HepG2 (cell line): ENCODE data around the gene SLC44A5. TPM values are rescaled to one million over a fixed set of nuclear protein-coding genes. Genes with fewer than 3 reads are reported as not detected.
"Not testable (repeated sequence)": the region's sequence is repeated elsewhere in the genome, so short reads cannot be mapped to it uniquely, and the experiment has no call there.

Experiments
- ATAC-seq: fragments of 200-7000 bp; cut with Tn5 transposase; 3 replicates; pipeline ENCODE4 v1.9.1; 2020; ENCODE audit warnings: mild to moderate bottlenecking, moderate library complexity
- BruUV-seq: library from RNA; stranded (reverse); fragments of 400-500 nt; replicated peaks from 2 replicates; lab custom pipeline; 2021; lab: Mats Ljungman, UMichigan
- CTCF ChIA-PET: fragments of 300-600 bp; formaldehyde crosslinking; extraction: SDS; loops from one replicate; lab custom pipeline; 2021; ENCODE audit warnings: low total read pairs, inconsistent platforms, low intra/inter-chr PET ratio; lab: Yijun Ruan, JAX
- POLR2A ChIA-PET: fragments of 350-600 bp; sonication (Branson Sonifier 250); formaldehyde crosslinking; loops from one replicate; lab custom pipeline; 2020; ENCODE audit warnings: antibody characterized with exemption, inconsistent platforms; lab: Yijun Ruan, JAX
- DNase-seq: peaks from one replicate; pipeline ENCODE4 v3.0.0-alpha.2; 2015; ENCODE audit warnings: low spot score
- FAIRE-seq: peaks from 3 replicates; lab custom pipeline; 2011; peaks lifted over from hg19 to GRCh38; lab: Jason Lieb, UNC
- H2AFZ ChIP-seq: one replicate; pipeline ENCODE4 v1.6.1; 2011; ENCODE audit warnings: low read length, inconsistent platforms
- H3K27ac ChIP-seq: fragments of 300-600 bp; 3 replicates; pipeline ENCODE4 v1.8.0; 2011; ENCODE audit warnings: mixed run types, mild to moderate bottlenecking, mixed read lengths, low read length, inconsistent platforms; ENCODE audit not compliant: insufficient read depth; ENCODE audit errors: extremely low read length
- H3K27me3 ChIP-seq, 2 experiments: fragments of 200-600 bp in 1 of 2; 2 replicates in 1 of 2; 3 replicates in 1 of 2; pipeline versions ENCODE4 v1.6.0 to v1.8.0; 2011; ENCODE audit warnings: low read length in 2 of 2, mild to moderate bottlenecking in 2 of 2, moderate library complexity in 2 of 2, inconsistent platforms in 1 of 2; ENCODE audit not compliant: insufficient read depth in 2 of 2, control insufficient read depth in 1 of 2
- H3K36me3 ChIP-seq, 2 experiments: fragments of 200-600 bp in 1 of 2; replicated peaks in 1 of 2; 2 replicates in 1 of 2; 3 replicates in 1 of 2; pipeline versions ENCODE4 v1.5.1 to v1.8.0; 2011; ENCODE audit warnings: low read length in 2 of 2, inconsistent platforms in 1 of 2; ENCODE audit not compliant: insufficient read depth in 2 of 2, control insufficient read depth in 1 of 2
- H3K4me1 ChIP-seq: 2 replicates; pipeline ENCODE4 v1.5.1; 2012; ENCODE audit warnings: low read length, inconsistent platforms; ENCODE audit not compliant: insufficient read depth
- H3K4me2 ChIP-seq: 2 replicates; pipeline ENCODE4 v1.6.0; 2011; ENCODE audit warnings: low read depth, low read length, inconsistent platforms
- H3K4me3 ChIP-seq, 3 experiments: fragments of 200-600 bp in 1 of 3; sonication (generic), shearing (Covaris generic) in 1 of 3; replicated peaks in 1 of 3; 2 replicates each; pipeline ENCODE4 v1.5.1; 2011 to 2016; ENCODE audit warnings: low read length in 3 of 3, inconsistent platforms in 2 of 3, low read depth in 2 of 3, mild to moderate bottlenecking in 2 of 3, control low read depth in 1 of 3, mixed read lengths in 1 of 3; ENCODE audit not compliant: insufficient read depth in 1 of 3
- H3K79me2 ChIP-seq: one replicate; pipeline ENCODE4 v1.6.1; 2011; ENCODE audit warnings: low read length, inconsistent platforms; ENCODE audit not compliant: insufficient read depth
- H3K9ac ChIP-seq: 2 replicates; pipeline ENCODE4 v1.6.0; 2011; ENCODE audit warnings: mild to moderate bottlenecking, low read depth, low read length, inconsistent platforms; ENCODE audit not compliant: insufficient read depth
- H3K9me3 ChIP-seq: 2 replicates; pipeline ENCODE4 v1.5.1; 2012; ENCODE audit warnings: mild to moderate bottlenecking, low read length
- H4K20me1 ChIP-seq: 2 replicates; pipeline ENCODE4 v1.6.0; 2011; ENCODE audit warnings: inconsistent platforms, mild to moderate bottlenecking, low read length, moderate library complexity; ENCODE audit not compliant: insufficient read depth
- FOXA1 ChIP-seq, 2 experiments: fragments of 450-650 bp in 1 of 2; sonication (generic) in 1 of 2; formaldehyde crosslinking in 1 of 2; IDR thresholded peaks; 2 replicates each; pipeline versions ENCODE4 v1.4.0 to v1.6.1; 2016 to 2020; ENCODE audit warnings: missing genetic modification reagents in 1 of 2
- FOXA3 ChIP-seq: IDR thresholded peaks from 2 replicates; pipeline ENCODE4 v1.6.1; 2016; ENCODE audit warnings: missing genetic modification reagents, missing compliant biosample characterization
- FOXK1 ChIP-seq: sonication (generic); formaldehyde crosslinking; IDR thresholded peaks from 2 replicates; pipeline ENCODE4 v1.4.0; 2020; ENCODE audit warnings: low read depth, missing genetic modification reagents, borderline replicate concordance
- MYC ChIP-seq: sonication (generic); formaldehyde crosslinking; IDR thresholded peaks from 2 replicates; pipeline ENCODE4 v1.9.0; 2021; ENCODE audit warnings: missing genetic modification reagents, borderline replicate concordance
- PHF8 ChIP-seq: sonication (generic); formaldehyde crosslinking; IDR thresholded peaks from 2 replicates; pipeline ENCODE4 v1.5.0; 2020; ENCODE audit warnings: missing genetic modification reagents
- SAP130 ChIP-seq: IDR thresholded peaks from 2 replicates; pipeline ENCODE4 v1.6.1; 2016; ENCODE audit warnings: low read depth
- YY1 ChIP-seq: IDR thresholded peaks from 2 replicates; pipeline ENCODE4 v1.6.1; 2011; ENCODE audit warnings: low read length, low read depth, moderate library complexity, mild to moderate bottlenecking; ENCODE audit not compliant: insufficient read depth, insufficient replicate concordance
- WGBS: methylation state at CpG from one replicate; pipeline ENCODE4 v1.1.6; 2017; ENCODE audit warnings: low lambda C conversion rate; 5-methylcytosine and 5-hydroxymethylcytosine counted together
- in situ Hi-C: cut with HindIII; loops from 2 replicates; pipeline ENCODE4 v1.10.0; 2017; ENCODE audit warnings: low pct_unique_long_range_greater_than_20kb; ENCODE audit not compliant: extremely low pct_ligation_motif_present
- intact Hi-C: fragments of 100-400 bp; cut with micrococcal nuclease; formaldehyde crosslinking; loops from one replicate; pipeline ENCODE4 v1.10.0; 2022; ENCODE audit not compliant: unreplicated experiment
- polyA plus RNA-seq, 8 experiments: library from polyadenylated mRNA; depleted of rRNA in 3 of 8; stranded (reverse) in 7 of 8; unstranded in 1 of 8; fragments of >200 nt; fragmentation: Illumina TruSeq in 4 of 8; extraction: Trizol in 4 of 8; gene quantifications; 2 replicates each; pipeline versions ENCODE4 v1.2.1 to v1.2.3, GENCODE V29; 2011 to 2016; ENCODE audit warnings: low read depth in 4 of 8, missing spikeins in 1 of 8, mixed read lengths in 1 of 8; ENCODE audit not compliant: insufficient read depth in 1 of 8
- total RNA-seq, 5 experiments: library from RNA; depleted of rRNA; stranded (reverse); fragments of >200 nt; fragmentation: Illumina TruSeq; extraction: Trizol; gene quantifications; 2 replicates each; pipeline ENCODE4 v1.2.3, GENCODE V29; 2016; ENCODE audit warnings: low read depth in 1 of 5
- TF ChIP-seq, protein P1 (sequence below): IDR thresholded peaks from 2 replicates; pipeline ENCODE4 v1.4.0; 2020; ENCODE audit warnings: mild to moderate bottlenecking, missing genetic modification reagents
- TF ChIP-seq, protein P2 (sequence below): sonication (generic); formaldehyde crosslinking; IDR thresholded peaks from 2 replicates; pipeline ENCODE4 v1.4.0; 2020; ENCODE audit warnings: missing genetic modification reagents, borderline replicate concordance
- TF ChIP-seq, protein P3 (sequence below): sonication (generic); formaldehyde crosslinking; IDR thresholded peaks from 2 replicates; pipeline ENCODE4 v1.5.1; 2020; ENCODE audit warnings: mild to moderate bottlenecking, missing genetic modification reagents, moderate library complexity

The SLC44A5 gene
- total and polyA plus RNA-seq, 2 of the 13 experiments (the other 11 are each of a cell fraction or from before 2014, with no cell fraction given): 8.0 to 16.0 TPM

DNA sequence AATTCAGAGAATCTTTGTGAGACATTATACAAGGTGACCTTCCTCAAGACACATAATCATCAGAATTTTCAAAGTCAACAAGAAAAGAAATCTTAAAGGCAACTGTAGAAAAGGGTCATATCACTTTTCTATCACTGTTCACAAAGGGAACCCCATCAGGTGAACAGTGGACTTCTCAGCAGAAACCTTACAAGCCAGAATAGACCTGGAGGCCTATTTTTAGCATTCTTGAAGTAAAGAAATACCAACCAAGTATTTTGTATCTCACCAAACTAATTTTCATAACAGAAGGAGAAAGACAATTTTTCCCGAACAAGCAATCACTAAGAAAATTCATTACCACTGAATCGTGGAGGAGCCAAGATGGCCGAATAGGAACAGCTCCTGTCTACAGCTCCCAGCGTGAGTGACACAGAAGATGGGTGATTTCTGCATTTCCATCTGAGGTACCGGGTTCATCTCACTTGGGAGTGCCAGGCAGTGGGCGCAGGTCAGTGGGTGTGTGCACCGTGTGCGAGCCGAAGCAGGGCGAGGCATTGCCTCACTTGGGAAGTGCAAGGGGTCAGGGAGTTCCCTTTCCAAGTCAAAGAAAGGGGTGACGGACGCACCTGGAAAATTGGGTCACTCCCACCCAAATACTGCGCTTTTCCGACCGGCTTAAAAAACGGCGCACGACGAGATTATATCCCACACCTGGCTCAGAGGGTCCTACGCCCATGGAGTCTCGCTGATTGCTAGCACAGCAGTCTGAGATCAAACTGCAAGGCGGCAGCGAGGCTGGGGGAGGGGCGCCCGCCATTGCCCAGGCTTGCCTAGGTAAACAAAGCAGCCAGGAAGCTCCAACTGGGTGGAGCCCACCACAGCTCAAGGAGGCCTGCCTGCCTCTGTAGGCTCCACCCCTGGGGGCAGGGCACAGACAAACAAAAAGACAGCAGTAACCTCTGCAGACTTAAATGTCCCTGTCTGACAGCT, 235.2 kb downstream of the SLC44A5 start:
- CTCF ChIA-PET; intact Hi-C loops; H4K20me1 ChIP-seq; FAIRE-seq; DNase-seq; H3K36me3 ChIP-seq; H2AFZ ChIP-seq; H3K9me3 ChIP-seq; in situ Hi-C loops; H3K27me3 ChIP-seq; TF ChIP-seq FOXA1 (IDR thresholded peaks at IDR 0.05): not testable (repeated sequence)
- 63% methylated on average over 15 of the region's 25 CpGs for WGBS
- TSS peak; percentile 71 for BruUV-seq
- Histone ChIP-seq H3K4me1 (peaks cover 29% of the 10 kb centered on the region), H3K9ac (peak overlapping the region; percentile 67), H3K79me2 (peaks cover 35% of the 10 kb centered on the region), H3K27ac (peak overlapping the region; percentile 55), H3K4me3 (peak overlapping the region; percentile 58 to 60 (median 58)), H3K4me2 (peak overlapping the region; percentile 59)
- POLR2A ChIA-PET: interaction anchor here (1.7 kb wide), 1 partner anchor 410 kb away, joined by 4 read pairs; the partner anchor contains the start of gene RABGGTB
- peak; percentile 50 for ATAC-seq
- TF ChIP-seq FOXA1 (CRISPR knock-in tag; IDR thresholded peaks at IDR 0.05): peak; percentile 75; the same call in 1 of the 2 replicates
- TF ChIP-seq, protein P1, sequence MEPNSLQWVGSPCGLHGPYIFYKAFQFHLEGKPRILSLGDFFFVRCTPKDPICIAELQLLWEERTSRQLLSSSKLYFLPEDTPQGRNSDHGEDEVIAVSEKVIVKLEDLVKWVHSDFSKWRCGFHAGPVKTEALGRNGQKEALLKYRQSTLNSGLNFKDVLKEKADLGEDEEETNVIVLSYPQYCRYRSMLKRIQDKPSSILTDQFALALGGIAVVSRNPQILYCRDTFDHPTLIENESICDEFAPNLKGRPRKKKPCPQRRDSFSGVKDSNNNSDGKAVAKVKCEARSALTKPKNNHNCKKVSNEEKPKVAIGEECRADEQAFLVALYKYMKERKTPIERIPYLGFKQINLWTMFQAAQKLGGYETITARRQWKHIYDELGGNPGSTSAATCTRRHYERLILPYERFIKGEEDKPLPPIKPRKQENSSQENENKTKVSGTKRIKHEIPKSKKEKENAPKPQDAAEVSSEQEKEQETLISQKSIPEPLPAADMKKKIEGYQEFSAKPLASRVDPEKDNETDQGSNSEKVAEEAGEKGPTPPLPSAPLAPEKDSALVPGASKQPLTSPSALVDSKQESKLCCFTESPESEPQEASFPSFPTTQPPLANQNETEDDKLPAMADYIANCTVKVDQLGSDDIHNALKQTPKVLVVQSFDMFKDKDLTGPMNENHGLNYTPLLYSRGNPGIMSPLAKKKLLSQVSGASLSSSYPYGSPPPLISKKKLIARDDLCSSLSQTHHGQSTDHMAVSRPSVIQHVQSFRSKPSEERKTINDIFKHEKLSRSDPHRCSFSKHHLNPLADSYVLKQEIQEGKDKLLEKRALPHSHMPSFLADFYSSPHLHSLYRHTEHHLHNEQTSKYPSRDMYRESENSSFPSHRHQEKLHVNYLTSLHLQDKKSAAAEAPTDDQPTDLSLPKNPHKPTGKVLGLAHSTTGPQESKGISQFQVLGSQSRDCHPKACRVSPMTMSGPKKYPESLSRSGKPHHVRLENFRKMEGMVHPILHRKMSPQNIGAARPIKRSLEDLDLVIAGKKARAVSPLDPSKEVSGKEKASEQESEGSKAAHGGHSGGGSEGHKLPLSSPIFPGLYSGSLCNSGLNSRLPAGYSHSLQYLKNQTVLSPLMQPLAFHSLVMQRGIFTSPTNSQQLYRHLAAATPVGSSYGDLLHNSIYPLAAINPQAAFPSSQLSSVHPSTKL (CRISPR knock-in tag): peak; percentile 35; the same call in 1 of the 2 replicates
- peak; percentile 32; the same call in 1 of the 2 replicates for TF ChIP-seq MYC (CRISPR knock-in tag)
- 0 out of 2 replicates have a peak, but pooled peaks have one; percentile 22 for TF ChIP-seq FOXK1 (CRISPR knock-in tag)
- TF ChIP-seq, protein P2, sequence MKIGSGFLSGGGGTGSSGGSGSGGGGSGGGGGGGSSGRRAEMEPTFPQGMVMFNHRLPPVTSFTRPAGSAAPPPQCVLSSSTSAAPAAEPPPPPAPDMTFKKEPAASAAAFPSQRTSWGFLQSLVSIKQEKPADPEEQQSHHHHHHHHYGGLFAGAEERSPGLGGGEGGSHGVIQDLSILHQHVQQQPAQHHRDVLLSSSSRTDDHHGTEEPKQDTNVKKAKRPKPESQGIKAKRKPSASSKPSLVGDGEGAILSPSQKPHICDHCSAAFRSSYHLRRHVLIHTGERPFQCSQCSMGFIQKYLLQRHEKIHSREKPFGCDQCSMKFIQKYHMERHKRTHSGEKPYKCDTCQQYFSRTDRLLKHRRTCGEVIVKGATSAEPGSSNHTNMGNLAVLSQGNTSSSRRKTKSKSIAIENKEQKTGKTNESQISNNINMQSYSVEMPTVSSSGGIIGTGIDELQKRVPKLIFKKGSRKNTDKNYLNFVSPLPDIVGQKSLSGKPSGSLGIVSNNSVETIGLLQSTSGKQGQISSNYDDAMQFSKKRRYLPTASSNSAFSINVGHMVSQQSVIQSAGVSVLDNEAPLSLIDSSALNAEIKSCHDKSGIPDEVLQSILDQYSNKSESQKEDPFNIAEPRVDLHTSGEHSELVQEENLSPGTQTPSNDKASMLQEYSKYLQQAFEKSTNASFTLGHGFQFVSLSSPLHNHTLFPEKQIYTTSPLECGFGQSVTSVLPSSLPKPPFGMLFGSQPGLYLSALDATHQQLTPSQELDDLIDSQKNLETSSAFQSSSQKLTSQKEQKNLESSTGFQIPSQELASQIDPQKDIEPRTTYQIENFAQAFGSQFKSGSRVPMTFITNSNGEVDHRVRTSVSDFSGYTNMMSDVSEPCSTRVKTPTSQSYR: peak; percentile 86
- TF ChIP-seq SAP130: peak; percentile 27
- peak; percentile 40 for TF ChIP-seq YY1
- peak; percentile 47 for TF ChIP-seq FOXA3 (CRISPR knock-in tag)
- TF ChIP-seq, protein P3, sequence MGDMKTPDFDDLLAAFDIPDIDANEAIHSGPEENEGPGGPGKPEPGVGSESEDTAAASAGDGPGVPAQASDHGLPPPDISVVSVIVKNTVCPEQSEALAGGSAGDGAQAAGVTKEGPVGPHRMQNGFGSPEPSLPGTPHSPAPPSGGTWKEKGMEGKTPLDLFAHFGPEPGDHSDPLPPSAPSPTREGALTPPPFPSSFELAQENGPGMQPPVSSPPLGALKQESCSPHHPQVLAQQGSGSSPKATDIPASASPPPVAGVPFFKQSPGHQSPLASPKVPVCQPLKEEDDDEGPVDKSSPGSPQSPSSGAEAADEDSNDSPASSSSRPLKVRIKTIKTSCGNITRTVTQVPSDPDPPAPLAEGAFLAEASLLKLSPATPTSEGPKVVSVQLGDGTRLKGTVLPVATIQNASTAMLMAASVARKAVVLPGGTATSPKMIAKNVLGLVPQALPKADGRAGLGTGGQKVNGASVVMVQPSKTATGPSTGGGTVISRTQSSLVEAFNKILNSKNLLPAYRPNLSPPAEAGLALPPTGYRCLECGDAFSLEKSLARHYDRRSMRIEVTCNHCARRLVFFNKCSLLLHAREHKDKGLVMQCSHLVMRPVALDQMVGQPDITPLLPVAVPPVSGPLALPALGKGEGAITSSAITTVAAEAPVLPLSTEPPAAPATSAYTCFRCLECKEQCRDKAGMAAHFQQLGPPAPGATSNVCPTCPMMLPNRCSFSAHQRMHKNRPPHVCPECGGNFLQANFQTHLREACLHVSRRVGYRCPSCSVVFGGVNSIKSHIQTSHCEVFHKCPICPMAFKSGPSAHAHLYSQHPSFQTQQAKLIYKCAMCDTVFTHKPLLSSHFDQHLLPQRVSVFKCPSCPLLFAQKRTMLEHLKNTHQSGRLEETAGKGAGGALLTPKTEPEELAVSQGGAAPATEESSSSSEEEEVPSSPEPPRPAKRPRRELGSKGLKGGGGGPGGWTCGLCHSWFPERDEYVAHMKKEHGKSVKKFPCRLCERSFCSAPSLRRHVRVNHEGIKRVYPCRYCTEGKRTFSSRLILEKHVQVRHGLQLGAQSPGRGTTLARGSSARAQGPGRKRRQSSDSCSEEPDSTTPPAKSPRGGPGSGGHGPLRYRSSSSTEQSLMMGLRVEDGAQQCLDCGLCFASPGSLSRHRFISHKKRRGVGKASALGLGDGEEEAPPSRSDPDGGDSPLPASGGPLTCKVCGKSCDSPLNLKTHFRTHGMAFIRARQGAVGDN (CRISPR knock-in tag): peak; percentile 57
- TF ChIP-seq PHF8: 0 out of 2 replicates have a peak, but pooled peaks have one; percentile 22
